HEK293 (cell line): ENCODE results near the gene BRSK1.

ENCODE experiments used
- CTCF ChIA-PET: fragments of 350-600 bp; formaldehyde crosslinking; extraction: SDS; loops from one replicate; lab custom pipeline; 2021; ENCODE audit warnings: antibody characterized with exemption; lab: Yijun Ruan, JAX
- POLR2A ChIA-PET: fragments of 300-600 bp; formaldehyde crosslinking; extraction: SDS; loops from one replicate; lab custom pipeline; 2020; ENCODE audit warnings: antibody characterized with exemption, inconsistent platforms; lab: Yijun Ruan, JAX
- H3K27ac ChIP-seq: fragments of 200-500 bp; sonication (Bioruptor generic); 2 replicates; pipeline ENCODE4 v1.5.1; 2014; ENCODE audit warnings: low read depth, low read length, control low read depth, inconsistent platforms; ENCODE audit errors: extremely low read depth
- H3K36me3 ChIP-seq, 2 experiments: fragments of 200-500 bp in 1 of 2; sonication (Bioruptor generic) in 1 of 2; 1 replicate in 1 of 2; 2 replicates in 1 of 2; pipeline ENCODE4 v1.5.1; 2014 to 2017; ENCODE audit warnings: inconsistent platforms in 2 of 2, low read length in 2 of 2; ENCODE audit not compliant: control insufficient read depth in 2 of 2, insufficient read depth in 1 of 2
- H3K4me1 ChIP-seq: fragments of 200-500 bp; sonication (Bioruptor generic); 2 replicates; pipeline ENCODE4 v1.5.1; 2014; ENCODE audit warnings: mild to moderate bottlenecking, low read length, inconsistent platforms; ENCODE audit not compliant: control insufficient read depth, insufficient read depth
- H3K4me3 ChIP-seq: 2 replicates; pipeline ENCODE4 v1.5.1; 2011; ENCODE audit warnings: low read depth, mild to moderate bottlenecking, control low read depth, low read length, moderate library complexity
- H3K9me3 ChIP-seq: fragments of 200-500 bp; sonication (Bioruptor generic); 2 replicates; pipeline ENCODE4 v1.5.1; 2014; ENCODE audit warnings: low read depth, low read length, inconsistent platforms; ENCODE audit not compliant: control insufficient read depth, insufficient read depth
- BCL11A ChIP-seq: fragments of 450-650 bp; formaldehyde crosslinking; IDR thresholded peaks from 2 replicates; pipeline ENCODE4 v1.5.1; 2016; ENCODE audit warnings: low read depth, missing biosample characterization, missing genetic modification characterization
- KLF1 ChIP-seq: fragments of 450-650 bp; formaldehyde crosslinking; IDR thresholded peaks from 2 replicates; pipeline ENCODE4 v1.5.1; 2016; ENCODE audit warnings: missing biosample characterization, missing genetic modification characterization
- KLF8 ChIP-seq: fragments of 450-650 bp; formaldehyde crosslinking; IDR thresholded peaks from 2 replicates; pipeline ENCODE4 v1.5.1; 2016; ENCODE audit warnings: missing biosample characterization, missing genetic modification characterization
- REPIN1 ChIP-seq: fragments of 450-650 bp; formaldehyde crosslinking; IDR thresholded peaks from 2 replicates; pipeline ENCODE4 v1.5.1; 2017; ENCODE audit warnings: missing biosample characterization, missing genetic modification characterization, low read depth
- YY2 ChIP-seq: fragments of 450-650 bp; formaldehyde crosslinking; IDR thresholded peaks from 2 replicates; pipeline ENCODE4 v1.5.1; 2016; ENCODE audit warnings: missing biosample characterization, missing genetic modification characterization
- ZBTB21 ChIP-seq: fragments of 450-650 bp; formaldehyde crosslinking; IDR thresholded peaks from 2 replicates; pipeline ENCODE4 v1.5.1; 2017; ENCODE audit warnings: missing biosample characterization, missing genetic modification characterization
- ZBTB7A ChIP-seq: fragments of 450-650 bp; formaldehyde crosslinking; IDR thresholded peaks from 2 replicates; pipeline ENCODE4 v1.5.1; 2016; ENCODE audit warnings: low read depth, missing biosample characterization, missing genetic modification characterization
- ZNF10 ChIP-seq: fragments of 450-650 bp; formaldehyde crosslinking; IDR thresholded peaks from 2 replicates; pipeline ENCODE4 v1.5.1; 2017; ENCODE audit warnings: missing biosample characterization, missing genetic modification characterization
- ZNF366 ChIP-seq: fragments of 450-650 bp; formaldehyde crosslinking; conservative IDR thresholded peaks from 2 replicates; pipeline ENCODE4 v1.5.1; 2016; ENCODE audit warnings: missing biosample characterization, missing genetic modification characterization
- ZNF660 ChIP-seq: fragments of 450-650 bp; IDR thresholded peaks from 2 replicates; pipeline ENCODE4 v1.5.1; 2018; ENCODE audit warnings: missing biosample characterization, mild to moderate bottlenecking, missing genetic modification characterization
- ZNF785 ChIP-seq: fragments of 450-650 bp; formaldehyde crosslinking; IDR thresholded peaks from 2 replicates; pipeline ENCODE4 v1.5.1; 2016; ENCODE audit warnings: missing biosample characterization, missing genetic modification characterization
- ZSCAN18 ChIP-seq: fragments of 450-650 bp; formaldehyde crosslinking; IDR thresholded peaks from 2 replicates; pipeline ENCODE4 v1.5.1; 2016; ENCODE audit warnings: missing biosample characterization, missing genetic modification characterization
- TF ChIP-seq, protein P1 (sequence below): fragments of 450-650 bp; formaldehyde crosslinking; IDR thresholded peaks from 2 replicates; pipeline ENCODE4 v1.5.1; 2016; ENCODE audit warnings: missing biosample characterization, missing genetic modification characterization
- TF ChIP-seq, protein P2 (sequence below): fragments of 450-650 bp; formaldehyde crosslinking; IDR thresholded peaks from 2 replicates; pipeline ENCODE4 v1.5.1; 2017; ENCODE audit warnings: missing biosample characterization, missing genetic modification characterization

The BRSK1 gene

DNA sequence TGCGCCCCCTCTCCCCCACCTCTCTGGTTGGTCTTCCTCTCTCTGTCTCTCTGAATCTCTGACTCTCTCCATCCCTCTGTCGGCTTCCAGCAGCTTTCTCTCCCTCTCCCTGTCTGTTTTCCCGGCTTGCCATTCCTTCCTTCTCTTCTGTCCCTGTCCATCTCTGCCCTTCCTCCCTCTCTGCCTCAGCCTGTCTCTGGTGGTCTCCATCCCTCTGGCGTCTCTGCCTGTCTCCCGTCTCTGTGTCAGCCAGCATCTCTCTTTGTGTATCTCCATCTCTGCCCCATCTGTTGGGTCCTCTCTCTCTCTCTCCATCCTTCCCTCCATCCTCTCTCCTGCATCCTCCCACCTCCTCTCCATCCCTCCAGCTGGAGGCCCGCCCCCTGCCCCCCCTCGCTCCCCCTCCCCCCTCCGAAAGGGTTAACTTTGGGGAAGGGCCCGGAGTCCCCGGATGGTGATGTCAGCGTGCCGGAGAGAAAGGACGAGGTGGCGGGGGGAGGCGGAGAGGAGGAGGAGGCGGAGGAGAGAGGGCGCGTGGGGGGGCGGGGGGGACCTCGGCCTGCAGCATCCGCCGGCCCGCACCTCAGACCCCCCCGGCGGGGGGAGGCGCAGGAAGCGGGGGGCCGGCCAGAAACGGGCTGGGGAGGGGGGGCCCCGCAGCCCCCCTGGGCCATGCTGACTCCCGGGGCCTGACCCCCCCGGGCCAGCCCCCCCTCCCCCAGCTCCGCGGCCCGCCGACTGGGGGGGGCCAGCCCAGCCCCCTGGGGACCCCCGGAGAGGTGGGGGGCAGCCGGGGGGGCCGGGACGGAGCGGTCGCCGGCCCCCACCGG, at the start of gene BRSK1 (continued):
- TF ChIP-seq ZBTB21 (tag by site-specific recombination), result peak; percentile 31; the same call in 1 of the 2 replicates
- peak; percentile 98 for TF ChIP-seq ZNF366 (tag by site-specific recombination)
- 0 out of 2 replicates have a peak, but pooled peaks have one; percentile 34 for TF ChIP-seq ZBTB7A (tag by site-specific recombination)
- TF ChIP-seq YY2 (tag by site-specific recombination), result peak; percentile 66; the same call in 1 of the 2 replicates
- no peak for TF ChIP-seq REPIN1 (tag by site-specific recombination)
- peak; percentile 47; the same call in 1 of the 2 replicates for TF ChIP-seq KLF1
- TF ChIP-seq KLF8 (tag by site-specific recombination), result peak; percentile 58

DNA sequence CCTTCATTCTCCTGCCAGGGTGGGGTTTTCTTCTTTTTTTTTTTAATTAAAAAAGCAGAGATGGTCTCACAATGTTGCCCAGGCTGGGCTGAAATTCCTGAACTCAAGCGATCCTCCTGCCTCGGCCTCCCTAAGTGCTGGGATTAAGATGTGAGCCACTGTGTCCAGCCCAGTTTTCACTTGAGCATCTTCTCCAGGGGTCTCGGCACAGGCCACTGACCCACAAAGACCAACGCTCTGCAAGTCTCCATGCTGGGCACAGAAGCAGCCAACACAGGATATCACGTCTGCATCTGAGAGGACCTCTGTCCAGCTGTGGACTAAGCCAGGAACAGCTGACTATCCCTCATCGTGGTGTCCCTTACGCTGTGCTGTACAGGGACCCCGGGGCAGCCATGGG, 45.8 kb upstream of the BRSK1 start:
- Histone ChIP-seq H3K4me3 (no peak overlapping the region), H3K36me3 (peaks cover 33 to 92% of the 10 kb centered on the region in 2 experiments), H3K9me3 (no peaks in the 10 kb centered on the region), H3K4me1 (no peaks in the 10 kb centered on the region), H3K27ac (no peak overlapping the region)
- POLR2A ChIA-PET, result no interaction called here
- CTCF ChIA-PET, result interaction anchor here (0.7 to 0.8 kb wide), 2 partner anchors 16 to 392 kb away, joined by 3 to 10 read pairs; no protein-coding TSS in a partner anchor
- no peak for TF ChIP-seq BCL11A (tag by site-specific recombination)
- TF ChIP-seq, protein P1, sequence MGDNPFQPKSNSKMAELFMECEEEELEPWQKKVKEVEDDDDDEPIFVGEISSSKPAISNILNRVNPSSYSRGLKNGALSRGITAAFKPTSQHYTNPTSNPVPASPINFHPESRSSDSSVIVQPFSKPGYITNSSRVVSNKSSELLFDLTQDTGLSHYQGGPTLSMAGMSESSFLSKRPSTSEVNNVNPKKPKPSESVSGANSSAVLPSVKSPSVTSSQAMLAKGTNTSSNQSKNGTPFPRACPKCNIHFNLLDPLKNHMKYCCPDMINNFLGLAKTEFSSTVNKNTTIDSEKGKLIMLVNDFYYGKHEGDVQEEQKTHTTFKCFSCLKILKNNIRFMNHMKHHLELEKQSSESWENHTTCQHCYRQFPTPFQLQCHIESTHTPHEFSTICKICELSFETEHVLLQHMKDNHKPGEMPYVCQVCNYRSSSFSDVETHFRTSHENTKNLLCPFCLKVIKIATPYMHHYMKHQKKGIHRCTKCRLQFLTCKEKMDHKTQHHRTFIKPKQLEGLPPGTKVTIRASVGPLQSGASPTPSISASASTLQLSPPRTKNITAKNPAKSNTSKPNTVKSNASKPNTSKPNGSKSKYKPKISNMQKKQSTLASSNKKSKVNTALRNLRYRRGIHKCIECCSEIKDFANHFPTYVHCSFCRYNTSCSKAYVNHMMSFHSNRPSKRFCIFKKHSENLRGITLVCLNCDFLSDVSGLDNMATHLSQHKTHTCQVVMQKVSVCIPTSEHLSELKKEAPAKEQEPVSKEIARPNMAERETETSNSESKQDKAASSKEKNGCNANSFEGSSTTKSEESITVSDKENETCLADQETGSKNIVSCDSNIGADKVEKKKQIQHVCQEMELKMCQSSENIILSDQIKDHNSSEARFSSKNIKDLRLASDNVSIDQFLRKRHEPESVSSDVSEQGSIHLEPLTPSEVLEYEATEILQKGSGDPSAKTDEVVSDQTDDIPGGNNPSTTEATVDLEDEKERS (tag by site-specific recombination), result no peak
- no peak for TF ChIP-seq ZSCAN18 (tag by site-specific recombination)

- CTCF ChIA-PET, result interaction anchor here (0.5 to 0.8 kb wide), 2 partner anchors 17 to 37 kb away, joined by 3 read pairs; no protein-coding TSS in a partner anchor
- Histone ChIP-seq H3K4me1 (no peaks in the 10 kb centered on the region), H3K9me3 (no peaks in the 10 kb centered on the region), H3K36me3 (peaks cover 39 to 90% of the 10 kb centered on the region in 2 experiments), H3K4me3 (no peak overlapping the region), H3K27ac (no peak overlapping the region)
- no peak for TF ChIP-seq ZNF10
- TF ChIP-seq ZNF785 (tag by site-specific recombination), result no peak
- no peak for TF ChIP-seq ZNF660 (tag by site-specific recombination)
- TF ChIP-seq, protein P2, sequence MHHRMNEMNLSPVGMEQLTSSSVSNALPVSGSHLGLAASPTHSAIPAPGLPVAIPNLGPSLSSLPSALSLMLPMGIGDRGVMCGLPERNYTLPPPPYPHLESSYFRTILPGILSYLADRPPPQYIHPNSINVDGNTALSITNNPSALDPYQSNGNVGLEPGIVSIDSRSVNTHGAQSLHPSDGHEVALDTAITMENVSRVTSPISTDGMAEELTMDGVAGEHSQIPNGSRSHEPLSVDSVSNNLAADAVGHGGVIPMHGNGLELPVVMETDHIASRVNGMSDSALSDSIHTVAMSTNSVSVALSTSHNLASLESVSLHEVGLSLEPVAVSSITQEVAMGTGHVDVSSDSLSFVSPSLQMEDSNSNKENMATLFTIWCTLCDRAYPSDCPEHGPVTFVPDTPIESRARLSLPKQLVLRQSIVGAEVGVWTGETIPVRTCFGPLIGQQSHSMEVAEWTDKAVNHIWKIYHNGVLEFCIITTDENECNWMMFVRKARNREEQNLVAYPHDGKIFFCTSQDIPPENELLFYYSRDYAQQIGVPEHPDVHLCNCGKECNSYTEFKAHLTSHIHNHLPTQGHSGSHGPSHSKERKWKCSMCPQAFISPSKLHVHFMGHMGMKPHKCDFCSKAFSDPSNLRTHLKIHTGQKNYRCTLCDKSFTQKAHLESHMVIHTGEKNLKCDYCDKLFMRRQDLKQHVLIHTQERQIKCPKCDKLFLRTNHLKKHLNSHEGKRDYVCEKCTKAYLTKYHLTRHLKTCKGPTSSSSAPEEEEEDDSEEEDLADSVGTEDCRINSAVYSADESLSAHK (tag by site-specific recombination), result no peak
- TF ChIP-seq, all 188 proteins: peak for 0
- POLR2A ChIA-PET, result interaction anchor here (0.5 kb wide), 1 partner anchor 778 kb away, joined by 3 read pairs; no protein-coding TSS in a partner anchor
Observed at GRCh38 chr19:55239004-55239403, 44.8 kb upstream of the BRSK1 start.
